ENCODE results near the gene CD164L2.

Gene CD164L2

GRCh38 chr1:27351541-27352107 is 31.5 kb downstream of the CD164L2 start:
- TF ChIP-seq, protein P1, sequence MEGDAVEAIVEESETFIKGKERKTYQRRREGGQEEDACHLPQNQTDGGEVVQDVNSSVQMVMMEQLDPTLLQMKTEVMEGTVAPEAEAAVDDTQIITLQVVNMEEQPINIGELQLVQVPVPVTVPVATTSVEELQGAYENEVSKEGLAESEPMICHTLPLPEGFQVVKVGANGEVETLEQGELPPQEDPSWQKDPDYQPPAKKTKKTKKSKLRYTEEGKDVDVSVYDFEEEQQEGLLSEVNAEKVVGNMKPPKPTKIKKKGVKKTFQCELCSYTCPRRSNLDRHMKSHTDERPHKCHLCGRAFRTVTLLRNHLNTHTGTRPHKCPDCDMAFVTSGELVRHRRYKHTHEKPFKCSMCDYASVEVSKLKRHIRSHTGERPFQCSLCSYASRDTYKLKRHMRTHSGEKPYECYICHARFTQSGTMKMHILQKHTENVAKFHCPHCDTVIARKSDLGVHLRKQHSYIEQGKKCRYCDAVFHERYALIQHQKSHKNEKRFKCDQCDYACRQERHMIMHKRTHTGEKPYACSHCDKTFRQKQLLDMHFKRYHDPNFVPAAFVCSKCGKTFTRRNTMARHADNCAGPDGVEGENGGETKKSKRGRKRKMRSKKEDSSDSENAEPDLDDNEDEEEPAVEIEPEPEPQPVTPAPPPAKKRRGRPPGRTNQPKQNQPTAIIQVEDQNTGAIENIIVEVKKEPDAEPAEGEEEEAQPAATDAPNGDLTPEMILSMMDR (IDR thresholded peaks at IDR 0.05; ENCODE audit: insufficient read depth, low read length, poor library complexity, severe bottlenecking), result no peak
- TF ChIP-seq EZH2phosphoT487 (conservative IDR thresholded peaks at IDR 0.05; ENCODE audit: low read length), result no peak
- no peak overlapping the region for H3K4me3 ChIP-seq (ENCODE audit: insufficient read depth, low read length, poor library complexity, severe bottlenecking)
- no peaks in the 10 kb centered on the region for H3K27me3 ChIP-seq (ENCODE audit: low read length)
- H2AFZ ChIP-seq (ENCODE audit: low read depth, low read length, severe bottlenecking), result no peak overlapping the region
- no peaks in the 10 kb centered on the region for H4K20me1 ChIP-seq (ENCODE audit: low read depth, low read length)
- H3K4me2 ChIP-seq (ENCODE audit: low read depth, low read length, poor library complexity, severe bottlenecking), result no peak overlapping the region
- no peaks in the 10 kb centered on the region for H3K9me2 ChIP-seq (replicated peaks; ENCODE audit: insufficient read depth, low read length)
- no peaks in the 10 kb centered on the region for H3F3A ChIP-seq (ENCODE audit: insufficient read depth)
- H3K79me2 ChIP-seq (ENCODE audit: insufficient read depth, low read length), result no peaks in the 10 kb centered on the region
- H3K9ac ChIP-seq (ENCODE audit: low read length), result no peak overlapping the region
- H3K36me3 ChIP-seq (ENCODE audit: low read length), result no peaks in the 10 kb centered on the region
- H3K27ac ChIP-seq (ENCODE audit: low read depth, low read length), result no peak overlapping the region
- H3K9me3 ChIP-seq (ENCODE audit: insufficient read depth, low read length), result no peaks in the 10 kb centered on the region

DNA sequence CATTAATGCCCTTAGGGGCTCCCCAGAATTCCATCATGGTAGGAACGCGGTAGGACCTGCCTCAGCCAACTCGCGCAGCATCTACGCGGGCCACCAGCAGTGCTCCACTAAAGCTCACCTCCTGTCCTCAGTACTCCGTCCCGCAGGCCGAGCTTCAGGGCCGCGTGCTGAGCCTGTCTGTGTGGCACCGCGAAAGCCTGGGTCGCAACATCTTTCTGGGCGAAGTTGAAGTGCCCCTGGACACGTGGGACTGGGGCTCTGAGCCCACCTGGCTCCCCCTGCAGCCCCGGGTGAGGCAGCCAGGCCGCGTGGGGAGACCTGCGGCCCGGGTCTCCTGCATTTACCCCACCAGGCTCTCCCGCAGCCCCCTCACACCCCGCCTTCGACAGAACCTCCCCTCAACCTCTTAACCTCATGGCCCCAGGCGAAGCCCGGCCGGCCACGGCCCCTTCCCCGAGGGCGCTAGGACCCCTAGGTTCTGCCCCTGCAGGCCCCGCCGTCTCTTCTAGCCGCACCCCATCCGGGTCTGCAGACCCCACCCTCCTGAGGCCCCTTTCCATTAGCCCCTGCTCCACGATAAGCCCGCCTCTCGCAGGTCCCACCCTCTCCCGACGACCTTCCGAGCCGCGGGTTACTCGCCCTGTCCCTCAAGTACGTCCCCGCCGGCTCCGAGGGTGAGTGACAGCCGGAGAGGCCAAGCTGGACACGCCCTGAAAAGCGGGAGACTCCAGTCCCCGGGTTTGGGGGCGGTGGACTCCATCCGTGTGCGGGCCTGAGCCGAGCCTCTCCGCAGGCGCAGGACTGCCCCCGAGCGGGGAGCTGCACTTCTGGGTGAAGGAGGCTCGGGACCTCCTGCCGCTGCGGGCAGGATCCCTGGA is 32.2 kb downstream of the CD164L2 start:
- no peak overlapping the region for H3K9ac ChIP-seq (ENCODE audit: low read length)
- H3K36me3 ChIP-seq (ENCODE audit: low read length), result no peaks in the 10 kb centered on the region
- no peak overlapping the region for H3K4me2 ChIP-seq (ENCODE audit: low read depth, low read length, poor library complexity, severe bottlenecking)
- H3K9me2 ChIP-seq (replicated peaks; ENCODE audit: insufficient read depth, low read length), result no peaks in the 10 kb centered on the region
- no peaks in the 10 kb centered on the region for H3K79me2 ChIP-seq (ENCODE audit: insufficient read depth, low read length)
- H4K20me1 ChIP-seq (ENCODE audit: low read depth, low read length), result no peaks in the 10 kb centered on the region
- H3K4me3 ChIP-seq (ENCODE audit: insufficient read depth, low read length, poor library complexity, severe bottlenecking), result no peak overlapping the region
- no peak overlapping the region for H2AFZ ChIP-seq (ENCODE audit: low read depth, low read length, severe bottlenecking)
- H3K9me3 ChIP-seq (ENCODE audit: insufficient read depth, low read length), result no peaks in the 10 kb centered on the region
- H3F3A ChIP-seq (ENCODE audit: insufficient read depth), result no peaks in the 10 kb centered on the region
- TF ChIP-seq, protein P1 (IDR thresholded peaks at IDR 0.05; ENCODE audit: insufficient read depth, low read length, poor library complexity, severe bottlenecking), result no peak
- no peak for TF ChIP-seq EZH2phosphoT487 (conservative IDR thresholded peaks at IDR 0.05; ENCODE audit: low read length)
- no peaks in the 10 kb centered on the region for H3K27me3 ChIP-seq (ENCODE audit: low read length)
- H3K27ac ChIP-seq (ENCODE audit: low read depth, low read length), result no peak overlapping the region

DNA sequence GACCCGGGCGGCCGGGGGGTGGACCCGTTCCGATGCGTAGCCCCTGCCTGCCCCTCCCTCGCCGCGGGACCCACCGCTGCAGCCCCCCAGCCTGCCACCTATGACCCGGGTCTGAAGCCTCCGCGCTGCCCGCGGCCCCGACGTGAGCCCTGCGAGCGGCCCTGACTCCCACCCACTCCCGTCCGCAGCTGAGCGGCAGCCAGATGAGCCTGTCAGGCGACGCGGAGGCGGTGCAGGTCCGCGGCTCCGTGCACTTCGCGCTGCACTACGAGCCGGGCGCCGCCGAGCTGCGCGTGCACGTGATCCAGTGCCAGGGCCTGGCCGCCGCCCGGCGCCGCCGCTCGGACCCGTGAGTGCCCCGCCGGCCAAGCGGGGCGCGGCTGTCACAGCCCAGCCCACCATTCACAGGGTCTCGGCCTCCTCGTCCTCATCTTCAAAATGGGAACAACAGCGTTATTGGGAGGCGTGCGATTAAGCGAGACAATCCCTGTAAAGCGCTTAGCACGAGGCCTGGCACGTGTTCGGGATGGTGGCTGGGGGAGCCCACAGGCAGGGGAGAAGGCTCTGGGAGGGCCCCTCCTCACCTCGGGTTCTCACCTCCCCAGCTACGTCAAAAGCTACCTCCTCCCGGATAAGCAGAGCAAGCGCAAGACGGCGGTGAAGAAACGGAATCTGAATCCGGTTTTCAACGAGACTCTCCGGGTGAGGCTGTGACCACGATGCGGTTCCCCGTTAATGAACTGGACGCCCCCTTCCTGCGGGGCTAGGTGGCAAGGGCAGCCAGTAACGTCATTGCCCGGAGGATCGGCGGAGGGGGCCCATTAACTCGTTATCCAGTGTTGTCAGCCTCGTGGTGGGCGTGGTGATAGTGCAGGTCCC is 33.1 kb downstream of the CD164L2 start:
- no peaks in the 10 kb centered on the region for H4K20me1 ChIP-seq (ENCODE audit: low read depth, low read length)
- H3K4me3 ChIP-seq (ENCODE audit: insufficient read depth, low read length, poor library complexity, severe bottlenecking), result no peak overlapping the region
- H3K27ac ChIP-seq (ENCODE audit: low read depth, low read length), result no peak overlapping the region
- H3K4me2 ChIP-seq (ENCODE audit: low read depth, low read length, poor library complexity, severe bottlenecking), result no peak overlapping the region
- H2AFZ ChIP-seq (ENCODE audit: low read depth, low read length, severe bottlenecking), result no peak overlapping the region
- H3K79me2 ChIP-seq (ENCODE audit: insufficient read depth, low read length), result no peaks in the 10 kb centered on the region
- TF ChIP-seq, protein P1 (IDR thresholded peaks at IDR 0.05; ENCODE audit: insufficient read depth, low read length, poor library complexity, severe bottlenecking), result no peak
- no peak for TF ChIP-seq EZH2phosphoT487 (conservative IDR thresholded peaks at IDR 0.05; ENCODE audit: low read length)
- no peaks in the 10 kb centered on the region for H3F3A ChIP-seq (ENCODE audit: insufficient read depth)
- H3K9ac ChIP-seq (ENCODE audit: low read length), result no peak overlapping the region
- H3K9me3 ChIP-seq (ENCODE audit: insufficient read depth, low read length), result no peaks in the 10 kb centered on the region
- no peaks in the 10 kb centered on the region for H3K27me3 ChIP-seq (ENCODE audit: low read length)
- H3K36me3 ChIP-seq (ENCODE audit: low read length), result no peaks in the 10 kb centered on the region
- H3K9me2 ChIP-seq (replicated peaks; ENCODE audit: insufficient read depth, low read length), result no peaks in the 10 kb centered on the region

Measured in SU-DHL-6 (cell line).